ENCODE results near the gene ANKRD9. TPM values are rescaled to one million over a fixed set of nuclear protein-coding genes. Genes with fewer than 3 reads are reported as not detected.

ANKRD9 gene
- total RNA-seq, 1 experiment from 2014 or later = 29.8 TPM

DNA sequence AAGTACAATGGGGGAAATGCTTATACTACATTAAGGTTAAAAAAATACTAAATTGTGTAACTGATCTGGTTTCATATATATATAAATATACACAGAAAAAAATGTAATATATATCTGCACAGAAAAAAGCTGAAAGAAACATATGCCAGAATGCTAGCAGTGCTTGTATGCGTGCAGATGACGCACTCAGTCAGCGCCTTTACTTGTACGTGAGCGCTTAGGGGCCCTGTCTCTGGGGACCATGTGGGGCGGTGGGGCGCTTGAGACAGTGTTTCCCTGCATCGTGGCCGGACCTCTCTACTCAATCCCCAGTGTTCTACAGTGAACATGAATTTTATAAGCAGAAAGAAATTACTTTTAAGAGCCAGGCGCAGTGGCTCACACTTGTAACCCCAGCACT, 7.0 kb downstream of the ANKRD9 start:
- no peak overlapping the region for H3K56ac ChIP-seq (ENCODE audit: insufficient read length, low read depth, low read length)
- no peak overlapping the region for H2BK20ac ChIP-seq (ENCODE audit: low read depth, low read length, poor library complexity, severe bottlenecking)
- no peak overlapping the region for H3K4me3 Mint-ChIP-seq
- no peak overlapping the region for H4K8ac ChIP-seq (replicated peaks; ENCODE audit: insufficient read length, low read depth, low read length)
- no peaks in the 10 kb centered on the region for H3K9me3 ChIP-seq (ENCODE audit: control insufficient read depth, low read depth, low read length)
- no peaks in the 10 kb centered on the region for H4K20me1 ChIP-seq (ENCODE audit: control insufficient read depth, insufficient read depth, insufficient read length)
- H3K27me3 Mint-ChIP-seq (ENCODE audit: low read depth) = peaks cover 1% of the 10 kb centered on the region; the same call in 1 of the 2 replicates
- H2BK5ac ChIP-seq (ENCODE audit: insufficient read length, low read length) = no peak overlapping the region
- no peak overlapping the region for H3K4me2 ChIP-seq (ENCODE audit: insufficient read depth, insufficient read length, low read length)
- H2AK5ac ChIP-seq (ENCODE audit: insufficient read length, low read length) = no peak overlapping the region
- no peak overlapping the region for H2AFZ ChIP-seq (ENCODE audit: low read length)
- no peak overlapping the region for H3K4ac ChIP-seq (ENCODE audit: low read depth, low read length)
- no peak overlapping the region for H3K18ac ChIP-seq (ENCODE audit: insufficient read length, low read depth, low read length)
- H2BK15ac ChIP-seq (ENCODE audit: low read depth, low read length) = no peak overlapping the region
- H3K36me3 Mint-ChIP-seq (ENCODE audit: insufficient read depth in 1 of 3, low read depth in 3 of 3) = peaks cover 7 to 18% (median 12%) of the 10 kb centered on the region in 3 experiments; a peak in 6 of 7 replicates
- no peak overlapping the region for H3K14ac ChIP-seq (ENCODE audit: insufficient read depth, low read length)
- TF ChIP-seq, protein P1, sequence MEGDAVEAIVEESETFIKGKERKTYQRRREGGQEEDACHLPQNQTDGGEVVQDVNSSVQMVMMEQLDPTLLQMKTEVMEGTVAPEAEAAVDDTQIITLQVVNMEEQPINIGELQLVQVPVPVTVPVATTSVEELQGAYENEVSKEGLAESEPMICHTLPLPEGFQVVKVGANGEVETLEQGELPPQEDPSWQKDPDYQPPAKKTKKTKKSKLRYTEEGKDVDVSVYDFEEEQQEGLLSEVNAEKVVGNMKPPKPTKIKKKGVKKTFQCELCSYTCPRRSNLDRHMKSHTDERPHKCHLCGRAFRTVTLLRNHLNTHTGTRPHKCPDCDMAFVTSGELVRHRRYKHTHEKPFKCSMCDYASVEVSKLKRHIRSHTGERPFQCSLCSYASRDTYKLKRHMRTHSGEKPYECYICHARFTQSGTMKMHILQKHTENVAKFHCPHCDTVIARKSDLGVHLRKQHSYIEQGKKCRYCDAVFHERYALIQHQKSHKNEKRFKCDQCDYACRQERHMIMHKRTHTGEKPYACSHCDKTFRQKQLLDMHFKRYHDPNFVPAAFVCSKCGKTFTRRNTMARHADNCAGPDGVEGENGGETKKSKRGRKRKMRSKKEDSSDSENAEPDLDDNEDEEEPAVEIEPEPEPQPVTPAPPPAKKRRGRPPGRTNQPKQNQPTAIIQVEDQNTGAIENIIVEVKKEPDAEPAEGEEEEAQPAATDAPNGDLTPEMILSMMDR (conservative IDR thresholded peaks at IDR 0.05) = no peak
- WGBS (ENCODE audit: extremely low coverage, insufficient read length, low lambda C conversion rate) = no CpG with 5 or more reads among the region's 10 CpGs
- H4K5ac ChIP-seq (ENCODE audit: insufficient read length, low read depth, low read length) = no peak overlapping the region
- H3K27ac Mint-ChIP-seq = no peak overlapping the region
- no peak overlapping the region for H2BK120ac ChIP-seq (ENCODE audit: low read depth, low read length, poor library complexity, severe bottlenecking)
- no peak for DNase-seq
- H2BK12ac ChIP-seq (ENCODE audit: insufficient read length, low read depth, low read length) = no peak overlapping the region
- no peaks in the 10 kb centered on the region for H3K79me2 ChIP-seq (ENCODE audit: insufficient read depth, low read length)
- no peaks in the 10 kb centered on the region for H3K79me1 ChIP-seq (ENCODE audit: insufficient read depth, low read depth, low read length, poor library complexity, severe bottlenecking)
- H4K91ac ChIP-seq (ENCODE audit: insufficient read length, low read depth, low read length) = no peak overlapping the region
- H3K9me3 Mint-ChIP-seq = no peaks in the 10 kb centered on the region
- peaks cover 0 to 3% of the 10 kb centered on the region in 2 experiments; a peak in 1 of 4 replicates for H3K4me1 Mint-ChIP-seq
- no peaks in the 10 kb centered on the region for H3K23me2 ChIP-seq (ENCODE audit: insufficient read length, low read depth, low read length, poor library complexity, severe bottlenecking)
- no peaks in the 10 kb centered on the region for H3K27me3 ChIP-seq (ENCODE audit: insufficient read depth, low read length)
- H3K4me1 ChIP-seq (ENCODE audit: insufficient read depth, low read length) = no peaks in the 10 kb centered on the region
- no peak overlapping the region for H3T11ph ChIP-seq (ENCODE audit: low read length)
- H3K27ac ChIP-seq (ENCODE audit: insufficient read length, low read depth, low read length) = no peak overlapping the region
- H3K9ac ChIP-seq (ENCODE audit: extremely low read depth, insufficient read length, low read length) = no peak overlapping the region
- H3K23ac ChIP-seq (ENCODE audit: insufficient read length, low read depth, low read length) = no peak overlapping the region

Data from H9 (cell line).